OCI-LY1 (cell line): ENCODE data around the gene SPTSSB.

Experiments used
- CTCF ChIP-seq: fragments of 200-600 bp; sonication (generic), shearing (Covaris generic); IDR thresholded peaks from 2 replicates; pipeline ENCODE4 v1.5.1; 2017; ENCODE audit warnings: mild to moderate bottlenecking, antibody characterized with exemption, low read length, moderate library complexity, mixed read lengths
- EZH2 ChIP-seq: fragments of 200-600 bp; sonication (generic), shearing (Covaris generic); IDR thresholded peaks from 2 replicates; pipeline ENCODE4 v1.8.0; 2017; ENCODE audit warnings: borderline replicate concordance, mixed run types, mild to moderate bottlenecking, antibody characterized with exemption, low read length, moderate library complexity, mixed read lengths

DNA sequence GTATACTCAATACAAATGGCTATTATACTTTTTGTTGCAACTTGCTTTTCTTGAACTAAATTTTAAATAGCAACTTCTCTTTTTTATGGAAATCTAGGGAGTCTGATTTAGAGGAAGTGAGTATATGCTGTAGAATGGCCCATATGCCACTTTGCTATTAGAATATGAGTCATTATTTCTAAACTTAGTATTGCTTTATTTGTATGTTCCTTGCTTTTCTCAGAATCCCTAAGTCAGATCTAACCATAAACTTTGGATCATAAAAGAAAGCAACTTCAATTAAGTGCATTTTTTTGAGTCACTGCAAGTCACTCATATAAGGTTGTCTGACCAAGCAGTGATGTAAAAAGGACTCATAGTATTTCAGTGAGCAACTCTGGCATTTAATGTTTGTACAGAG lies 17.5 kb upstream of the SPTSSB start:
- TF ChIP-seq CTCF, result no peak
- TF ChIP-seq EZH2, result no peak
